ENCODE measurements around the gene SLIT3. TPM values are rescaled to one million over a fixed set of nuclear protein-coding genes. Genes with fewer than 3 reads are reported as not detected.

SLIT3 gene
- total RNA-seq, 2 experiments from 2014 or later, result 5.4 to 7.3 TPM

GRCh38 chr5:168974082-168974481, 326.9 kb downstream of the SLIT3 start:
- no peaks in the 10 kb centered on the region for H3K9me3 Mint-ChIP-seq (ENCODE audit: low read depth)
- H3K36me3 Mint-ChIP-seq (ENCODE audit: low read depth), result no peaks in the 10 kb centered on the region
- ChIA-PET POLR2A (no interaction called here), CTCF (interaction anchor here (1.5 kb wide), 1 partner anchor 13 kb away, joined by 4 read pairs; no protein-coding TSS in a partner anchor)
- no peak overlapping the region for H3K27ac Mint-ChIP-seq
- no peak for DNase-seq
- intact Hi-C loops (cut with DNase I, micrococcal nuclease), result no loop called here
- peaks cover 41% of the 10 kb centered on the region for H3K27me3 Mint-ChIP-seq
- no peak for ATAC-seq
- peaks cover 2% of the 10 kb centered on the region for H3K4me1 Mint-ChIP-seq
- H3K4me3 Mint-ChIP-seq, result no peak overlapping the region

GRCh38 chr5:168972731-168973130, 328.2 kb downstream of the SLIT3 start:
- POLR2A ChIA-PET, result no interaction called here
- no peak for DNase-seq
- H3K36me3 Mint-ChIP-seq (ENCODE audit: low read depth), result no peaks in the 10 kb centered on the region
- H3K9me3 Mint-ChIP-seq (ENCODE audit: low read depth), result no peaks in the 10 kb centered on the region
- intact Hi-C loops (cut with DNase I, micrococcal nuclease), result no loop called here
- CTCF ChIA-PET, result interaction anchor here (1.5 kb wide), 1 partner anchor 14 kb away, joined by 4 read pairs; no protein-coding TSS in a partner anchor
- H3K4me3 Mint-ChIP-seq, result no peak overlapping the region
- peaks cover 47% of the 10 kb centered on the region for H3K27me3 Mint-ChIP-seq
- no peak overlapping the region for H3K27ac Mint-ChIP-seq
- ATAC-seq, result no peak
- no peaks in the 10 kb centered on the region for H3K4me1 Mint-ChIP-seq

DNA sequence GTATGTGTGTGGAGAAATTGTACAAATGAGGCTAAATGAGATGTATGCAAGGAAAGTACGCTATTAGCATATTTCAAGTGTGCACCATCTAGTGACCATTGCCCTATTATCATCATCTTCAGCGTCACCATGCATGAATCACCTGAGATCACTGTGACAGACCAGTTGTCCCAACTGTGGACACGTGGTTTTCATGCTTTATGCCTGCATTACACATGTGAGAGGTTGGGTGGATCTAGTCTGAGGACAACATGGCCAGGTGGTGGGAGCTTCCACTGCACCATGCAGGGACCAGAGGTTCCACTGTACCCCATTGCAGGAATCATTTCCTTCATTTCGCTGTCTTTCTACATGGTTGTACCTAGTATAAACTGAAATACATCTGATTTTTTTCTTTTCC, 329.8 kb downstream of the SLIT3 start:
- POLR2A ChIA-PET, result interaction anchor here (0.7 kb wide), 1 partner anchor 148 kb away, joined by 7 read pairs; no protein-coding TSS in a partner anchor

DNA sequence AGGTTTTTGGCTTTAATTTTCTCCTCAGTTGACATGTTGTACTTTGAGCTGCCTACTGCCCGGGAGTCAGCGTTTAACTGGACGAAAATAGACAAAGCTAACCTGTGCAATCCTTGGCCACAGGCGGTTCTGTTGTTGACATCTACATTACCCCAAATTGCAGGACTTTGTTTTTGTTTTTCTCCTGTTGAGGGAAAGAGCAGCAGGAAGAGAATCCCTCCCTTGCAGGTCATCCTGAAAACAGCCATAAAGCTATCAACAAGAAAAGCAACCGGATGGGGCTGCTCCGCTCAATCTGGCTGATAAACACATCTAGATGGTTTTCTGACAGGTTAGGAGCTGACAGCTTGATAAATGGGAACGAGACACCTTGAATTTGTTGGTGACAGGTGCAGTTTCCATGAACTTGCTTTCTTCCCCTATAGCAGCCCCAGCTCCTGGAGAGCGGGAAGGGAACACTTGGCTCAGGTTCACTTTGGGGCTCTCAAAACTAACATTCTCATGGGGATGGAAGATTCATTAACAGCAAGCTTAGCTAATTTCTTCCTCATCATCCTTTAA, 331.5 kb downstream of the SLIT3 start:
- intact Hi-C loops (cut with DNase I, micrococcal nuclease), result no loop called here
- peaks cover 38% of the 10 kb centered on the region for H3K27me3 Mint-ChIP-seq
- DNase-seq (no peak), ATAC-seq (no peak)
- no peaks in the 10 kb centered on the region for H3K9me3 Mint-ChIP-seq (ENCODE audit: low read depth)
- H3K4me1 Mint-ChIP-seq, result no peaks in the 10 kb centered on the region
- H3K4me3 Mint-ChIP-seq, result no peak overlapping the region
- H3K36me3 Mint-ChIP-seq (ENCODE audit: low read depth), result no peaks in the 10 kb centered on the region
- ChIA-PET POLR2A (no interaction called here), CTCF (interaction anchor here (0.6 to 1.2 kb wide), 2 partner anchors 11 to 66 kb away, joined by 3 read pairs; no protein-coding TSS in a partner anchor)
- H3K27ac Mint-ChIP-seq, result no peak overlapping the region

More for the DNA sequence above, 329.8 kb downstream of the SLIT3 start:
- H3K4me1 Mint-ChIP-seq, result no peaks in the 10 kb centered on the region
- no peak overlapping the region for H3K27ac Mint-ChIP-seq
- no peak overlapping the region for H3K4me3 Mint-ChIP-seq
- ATAC-seq (no peak), DNase-seq (no peak)
- peaks cover 43% of the 10 kb centered on the region for H3K27me3 Mint-ChIP-seq
- H3K36me3 Mint-ChIP-seq (ENCODE audit: low read depth), result no peaks in the 10 kb centered on the region
- H3K9me3 Mint-ChIP-seq (ENCODE audit: low read depth), result no peaks in the 10 kb centered on the region
- CTCF ChIA-PET, result no interaction called here
- intact Hi-C loops (cut with DNase I, micrococcal nuclease), result no loop called here

DNA sequence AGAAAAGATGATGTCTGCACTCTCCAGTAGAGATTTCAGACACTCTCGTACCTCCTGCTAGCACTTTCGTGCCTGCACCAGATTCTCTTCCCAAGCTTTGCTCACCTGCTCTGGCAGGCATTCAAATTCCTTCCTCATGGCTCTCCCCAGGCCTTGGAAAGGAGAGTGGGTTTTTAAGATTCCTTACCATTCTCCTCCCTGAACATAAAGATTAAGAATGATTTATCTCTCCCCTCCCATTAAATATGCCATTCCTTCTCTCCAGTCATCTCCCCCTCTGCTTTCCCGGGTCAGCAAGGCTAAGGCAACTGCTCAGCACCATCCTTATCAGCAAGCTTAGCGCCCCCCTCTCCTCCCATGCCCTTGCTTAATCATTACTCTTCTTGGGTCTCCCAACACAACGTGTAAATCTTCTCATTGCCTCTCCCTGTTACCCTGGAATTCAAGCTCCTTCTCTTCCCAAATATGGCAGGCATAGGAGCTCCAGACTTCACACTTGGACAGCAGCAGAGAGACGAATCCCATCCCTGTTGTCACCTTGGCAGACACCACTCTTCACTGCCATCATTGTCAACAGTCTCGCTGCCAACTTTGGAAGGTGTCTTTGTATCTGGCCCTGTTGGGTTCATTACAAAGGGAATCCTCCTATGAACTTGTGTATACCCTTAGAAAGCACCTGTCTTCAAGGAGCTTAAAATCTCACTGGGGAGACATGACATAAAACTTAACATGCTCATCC, 332.9 kb downstream of the SLIT3 start:
- Mint-ChIP-seq H3K4me3 (no peak overlapping the region), H3K27me3 (peaks cover 30% of the 10 kb centered on the region), H3K9me3 (ENCODE audit: low read depth) (no peaks in the 10 kb centered on the region), H3K27ac (no peak overlapping the region), H3K4me1 (no peaks in the 10 kb centered on the region), H3K36me3 (ENCODE audit: low read depth) (no peaks in the 10 kb centered on the region)
- ChIA-PET CTCF (interaction anchor here (0.6 to 0.8 kb wide), 2 partner anchors 80 to 688 kb away, joined by 3 read pairs; no protein-coding TSS in a partner anchor), POLR2A (no interaction called here)
- intact Hi-C loops (cut with DNase I, micrococcal nuclease), result no loop called here
- ATAC-seq, result no peak
- no peak for DNase-seq

DNA sequence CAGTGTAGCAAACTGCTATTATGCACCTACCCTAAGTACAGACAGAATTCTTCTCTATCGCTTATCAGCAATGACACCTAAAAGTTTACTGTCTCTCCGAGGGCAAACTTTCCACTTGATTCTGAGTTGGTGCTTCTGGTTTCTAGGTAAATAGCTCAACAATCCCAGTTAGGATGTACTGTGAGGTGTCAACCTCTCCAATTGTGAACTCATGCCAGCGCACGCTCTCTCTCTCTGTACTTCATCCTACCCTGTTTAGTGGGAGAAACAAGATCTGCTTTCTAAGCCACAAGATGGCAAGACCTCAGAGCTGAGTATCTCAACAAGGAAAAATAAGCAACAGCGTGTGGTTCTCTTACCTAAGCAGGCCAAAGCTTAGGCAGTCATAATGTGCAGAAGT, 335.3 kb downstream of the SLIT3 start:
- CTCF ChIA-PET, result interaction anchor here (0.5 to 1.3 kb wide), 3 partner anchors 12 to 40 kb away, joined by 3 read pairs; no protein-coding TSS in a partner anchor

DNA sequence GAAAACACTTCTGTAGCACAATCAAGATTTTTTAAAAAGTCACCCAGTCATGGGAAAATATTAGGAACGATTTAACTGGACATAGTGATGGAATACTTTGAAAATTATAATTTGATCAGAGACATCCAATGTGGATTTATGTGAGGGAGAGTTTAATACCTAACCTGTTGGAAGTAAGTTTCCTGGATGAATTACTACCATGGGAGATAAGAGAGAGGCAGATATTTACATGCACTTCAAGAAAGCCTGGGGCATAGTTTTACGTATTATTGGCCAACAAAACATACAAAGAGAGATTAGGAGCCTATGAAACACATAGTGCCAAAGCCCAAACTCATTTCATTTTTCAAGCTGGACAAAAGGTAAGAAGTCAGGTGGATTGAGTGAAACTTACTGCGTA, 336.8 kb downstream of the SLIT3 start:
- Mint-ChIP-seq H3K27me3 (peaks cover 15% of the 10 kb centered on the region), H3K9me3 (ENCODE audit: low read depth) (no peaks in the 10 kb centered on the region), H3K36me3 (ENCODE audit: low read depth) (no peaks in the 10 kb centered on the region), H3K4me3 (no peak overlapping the region), H3K4me1 (no peaks in the 10 kb centered on the region), H3K27ac (no peak overlapping the region)
- ATAC-seq (no peak), DNase-seq (no peak)
- intact Hi-C loops (cut with DNase I, micrococcal nuclease), result no loop called here
- ChIA-PET CTCF (no interaction called here), POLR2A (no interaction called here)

More for the DNA sequence above, 335.3 kb downstream of the SLIT3 start:
- DNase-seq, result no peak
- no peaks in the 10 kb centered on the region for H3K36me3 Mint-ChIP-seq (ENCODE audit: low read depth)
- POLR2A ChIA-PET, result no interaction called here
- H3K27me3 Mint-ChIP-seq, result peaks cover 17% of the 10 kb centered on the region
- no peaks in the 10 kb centered on the region for H3K9me3 Mint-ChIP-seq (ENCODE audit: low read depth)
- intact Hi-C loops (cut with DNase I, micrococcal nuclease), result no loop called here
- H3K4me3 Mint-ChIP-seq, result no peak overlapping the region
- ATAC-seq, result no peak
- H3K27ac Mint-ChIP-seq, result no peak overlapping the region
- no peaks in the 10 kb centered on the region for H3K4me1 Mint-ChIP-seq

DNA sequence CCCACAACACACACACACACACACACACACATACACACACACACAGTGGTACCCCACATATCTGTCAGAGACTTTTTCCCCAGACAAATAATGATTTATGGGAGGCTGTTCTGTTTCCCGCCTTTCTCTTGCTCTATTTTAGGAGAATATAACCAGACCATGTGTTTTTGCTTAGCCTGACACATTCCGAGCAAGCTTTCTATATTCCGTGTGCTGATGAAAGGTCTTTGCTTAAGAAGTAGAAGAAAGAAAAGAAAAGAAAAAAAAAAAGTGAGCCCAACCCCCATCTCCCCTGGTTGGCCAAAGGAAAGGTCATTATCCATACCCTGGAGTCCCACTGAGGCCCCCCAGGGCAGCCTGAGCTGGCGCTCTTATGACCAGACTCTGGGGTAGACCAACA, 338.6 kb downstream of the SLIT3 start:
- Mint-ChIP-seq H3K27me3 (peaks cover 9% of the 10 kb centered on the region), H3K36me3 (ENCODE audit: low read depth) (no peaks in the 10 kb centered on the region), H3K9me3 (ENCODE audit: low read depth) (no peaks in the 10 kb centered on the region), H3K4me1 (no peaks in the 10 kb centered on the region), H3K4me3 (no peak overlapping the region), H3K27ac (no peak overlapping the region)
- intact Hi-C loops (cut with DNase I, micrococcal nuclease), result no loop called here
- DNase-seq (no peak), ATAC-seq (no peak)
- ChIA-PET CTCF (no interaction called here), POLR2A (no interaction called here)

GRCh38 chr5:168961681-168962080, 339.3 kb downstream of the SLIT3 start:
- H3K27me3 Mint-ChIP-seq, result peaks cover 9% of the 10 kb centered on the region
- ATAC-seq (no peak), DNase-seq (no peak)
- no peaks in the 10 kb centered on the region for H3K9me3 Mint-ChIP-seq (ENCODE audit: low read depth)
- no peaks in the 10 kb centered on the region for H3K36me3 Mint-ChIP-seq (ENCODE audit: low read depth)
- no peak overlapping the region for H3K4me3 Mint-ChIP-seq
- H3K4me1 Mint-ChIP-seq, result no peaks in the 10 kb centered on the region
- ChIA-PET POLR2A (no interaction called here), CTCF (interaction anchor here (0.7 to 1.1 kb wide), 3 partner anchors 171 to 255 kb away, joined by 3 to 4 read pairs (median 3); no protein-coding TSS in a partner anchor)
- intact Hi-C loops (cut with DNase I, micrococcal nuclease), result no loop called here
- H3K27ac Mint-ChIP-seq, result no peak overlapping the region

DNA sequence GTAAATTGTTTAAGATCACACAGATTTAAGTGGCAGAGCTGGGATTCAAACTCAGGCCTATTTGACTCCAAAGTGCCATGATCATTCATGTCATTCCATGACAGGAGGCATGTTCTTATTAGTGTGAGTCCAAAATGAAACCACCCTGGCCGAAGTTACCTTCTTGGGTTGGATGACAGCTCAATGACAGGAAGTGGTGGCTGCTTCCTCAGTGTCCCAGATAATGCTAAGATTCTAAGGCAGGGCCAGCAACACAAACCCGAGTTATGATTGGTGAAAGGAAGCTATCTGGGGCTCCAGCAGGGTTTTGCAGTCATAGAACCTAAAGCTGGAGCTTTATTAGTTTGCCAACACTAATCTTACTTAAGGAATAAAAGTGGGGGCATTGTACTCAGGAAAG, 340.4 kb downstream of the SLIT3 start:
- POLR2A ChIA-PET, result no interaction called here
- intact Hi-C loops (cut with DNase I, micrococcal nuclease), result no loop called here
- Mint-ChIP-seq H3K4me3 (no peak overlapping the region), H3K27ac (no peak overlapping the region), H3K36me3 (ENCODE audit: low read depth) (no peaks in the 10 kb centered on the region), H3K9me3 (ENCODE audit: low read depth) (no peaks in the 10 kb centered on the region), H3K4me1 (no peaks in the 10 kb centered on the region), H3K27me3 (peaks cover 2% of the 10 kb centered on the region)
- CTCF ChIA-PET, result interaction anchor here (1.1 kb wide), 1 partner anchor 254 kb away, joined by 3 read pairs; no protein-coding TSS in a partner anchor
- ATAC-seq, result no peak
- no peak for DNase-seq

GRCh38 chr5:168953351-168953750, 347.6 kb downstream of the SLIT3 start:
- Mint-ChIP-seq H3K27me3 (no peaks in the 10 kb centered on the region), H3K36me3 (ENCODE audit: low read depth) (no peaks in the 10 kb centered on the region), H3K4me3 (no peak overlapping the region), H3K4me1 (peaks cover 4% of the 10 kb centered on the region), H3K9me3 (ENCODE audit: low read depth) (no peaks in the 10 kb centered on the region), H3K27ac (no peak overlapping the region)
- CTCF ChIA-PET, result interaction anchor here (1.3 kb wide), 1 partner anchor 13 kb away, joined by 3 read pairs; no protein-coding TSS in a partner anchor
- no peak for DNase-seq
- POLR2A ChIA-PET, result no interaction called here
- intact Hi-C loops (cut with DNase I, micrococcal nuclease), result no loop called here
- ATAC-seq, result no peak

DNA sequence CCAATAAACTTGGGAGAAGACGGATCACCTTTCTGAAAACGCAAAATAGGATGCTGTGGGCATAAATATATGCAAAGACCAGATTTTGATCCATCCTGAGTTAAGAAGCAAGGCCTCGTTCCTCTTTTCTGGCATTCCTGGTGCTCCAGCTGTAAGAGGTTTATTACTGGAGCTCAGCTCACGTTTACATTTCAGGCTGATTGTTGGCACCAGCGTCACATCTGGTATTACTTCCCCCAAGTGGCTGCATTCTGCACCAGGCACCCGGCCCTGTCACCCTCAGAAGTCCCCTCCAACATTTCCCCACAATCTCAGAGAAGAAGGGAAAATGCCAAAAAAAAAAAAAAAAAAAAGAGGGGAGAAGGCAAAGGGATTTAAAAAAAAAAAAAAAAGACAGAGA, 348.7 kb downstream of the SLIT3 start:
- intact Hi-C loops (cut with DNase I, micrococcal nuclease), result no loop called here
- H3K9me3 Mint-ChIP-seq (ENCODE audit: low read depth), result no peaks in the 10 kb centered on the region
- ATAC-seq (no peak), DNase-seq (no peak)
- H3K36me3 Mint-ChIP-seq (ENCODE audit: low read depth), result no peaks in the 10 kb centered on the region
- H3K27ac Mint-ChIP-seq, result no peak overlapping the region
- ChIA-PET POLR2A (no interaction called here), CTCF (interaction anchor here (0.7 kb wide), 1 partner anchor 142 kb away, joined by 3 read pairs; no protein-coding TSS in a partner anchor)
- H3K27me3 Mint-ChIP-seq, result no peaks in the 10 kb centered on the region
- no peak overlapping the region for H3K4me3 Mint-ChIP-seq
- H3K4me1 Mint-ChIP-seq, result peaks cover 4% of the 10 kb centered on the region

Measured in activated CD4-positive, alpha-beta T cell treated with anti-CD3 and anti-CD28 coated beads for 36 hours (primary cell).